GM12864 (cell line): ENCODE measurements around the gene COL25A1.
"Not testable (repeated sequence)": the region's sequence is repeated elsewhere in the genome, so short reads cannot be mapped to it uniquely, and the experiment has no call there.

Experiments
- DNase-seq: peaks from one replicate; pipeline ENCODE4 v3.0.0-alpha.2; 2011; ENCODE audit warnings: low read depth
- H3K4me3 ChIP-seq: 2 replicates; pipeline ENCODE4 v1.5.1; 2011; ENCODE audit warnings: mild to moderate bottlenecking, low read depth, low read length, control low read depth
- TF ChIP-seq, protein P1 (sequence below): IDR thresholded peaks from 2 replicates; pipeline ENCODE4 v1.5.1; 2011; ENCODE audit warnings: low read depth, mild to moderate bottlenecking, moderate library complexity, low read length, control low read depth, inconsistent platforms; ENCODE audit errors: missing control alignments

COL25A1 gene

GRCh38 chr4:109113521-109113920 is 188.9 kb downstream of the COL25A1 start:
- no peak overlapping the region for H3K4me3 ChIP-seq
- DNase-seq, result no peak
- TF ChIP-seq, protein P1, sequence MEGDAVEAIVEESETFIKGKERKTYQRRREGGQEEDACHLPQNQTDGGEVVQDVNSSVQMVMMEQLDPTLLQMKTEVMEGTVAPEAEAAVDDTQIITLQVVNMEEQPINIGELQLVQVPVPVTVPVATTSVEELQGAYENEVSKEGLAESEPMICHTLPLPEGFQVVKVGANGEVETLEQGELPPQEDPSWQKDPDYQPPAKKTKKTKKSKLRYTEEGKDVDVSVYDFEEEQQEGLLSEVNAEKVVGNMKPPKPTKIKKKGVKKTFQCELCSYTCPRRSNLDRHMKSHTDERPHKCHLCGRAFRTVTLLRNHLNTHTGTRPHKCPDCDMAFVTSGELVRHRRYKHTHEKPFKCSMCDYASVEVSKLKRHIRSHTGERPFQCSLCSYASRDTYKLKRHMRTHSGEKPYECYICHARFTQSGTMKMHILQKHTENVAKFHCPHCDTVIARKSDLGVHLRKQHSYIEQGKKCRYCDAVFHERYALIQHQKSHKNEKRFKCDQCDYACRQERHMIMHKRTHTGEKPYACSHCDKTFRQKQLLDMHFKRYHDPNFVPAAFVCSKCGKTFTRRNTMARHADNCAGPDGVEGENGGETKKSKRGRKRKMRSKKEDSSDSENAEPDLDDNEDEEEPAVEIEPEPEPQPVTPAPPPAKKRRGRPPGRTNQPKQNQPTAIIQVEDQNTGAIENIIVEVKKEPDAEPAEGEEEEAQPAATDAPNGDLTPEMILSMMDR, result no peak

DNA sequence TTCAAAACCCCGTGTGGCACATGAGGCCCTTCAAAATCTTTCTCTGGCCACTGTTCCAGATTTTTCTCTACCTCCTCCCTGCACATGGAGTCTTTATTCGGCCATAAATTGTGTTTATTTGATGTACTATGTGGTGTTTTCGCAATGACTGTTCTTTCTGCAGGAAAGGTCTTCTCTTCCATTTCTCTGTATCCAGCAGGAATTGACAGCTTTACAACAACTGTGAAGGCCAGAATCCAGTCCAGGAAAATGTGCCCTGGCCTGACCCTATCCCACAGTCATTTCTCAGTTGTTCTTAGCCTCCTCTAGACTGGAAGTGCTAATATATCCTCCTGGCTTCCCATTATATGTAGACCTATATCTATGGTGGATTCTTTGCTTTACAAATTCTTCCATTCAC is 191.4 kb downstream of the COL25A1 start:
- TF ChIP-seq, protein P1, result no peak
- no peak for DNase-seq
- no peak overlapping the region for H3K4me3 ChIP-seq

DNA sequence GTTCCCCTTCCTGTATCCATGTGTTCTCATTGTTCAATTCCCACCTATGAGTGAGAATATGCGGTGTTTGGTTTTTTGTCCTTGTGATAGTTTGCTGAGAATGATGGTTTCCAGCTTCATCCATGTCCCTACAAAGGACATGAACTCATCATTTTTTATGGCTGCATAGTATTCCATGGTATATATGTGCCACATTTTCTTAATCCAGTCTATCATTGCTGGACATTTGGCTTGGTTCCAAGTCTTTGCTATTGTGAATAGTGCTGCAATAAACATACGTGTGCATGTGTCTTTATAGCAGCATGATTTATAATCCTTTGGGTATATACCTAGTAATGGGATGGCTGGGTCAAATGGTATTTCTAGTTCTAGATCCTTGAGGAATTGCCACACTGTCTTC is 194.2 kb downstream of the COL25A1 start:
- not testable (repeated sequence) for DNase-seq, H3K4me3 ChIP-seq

DNA sequence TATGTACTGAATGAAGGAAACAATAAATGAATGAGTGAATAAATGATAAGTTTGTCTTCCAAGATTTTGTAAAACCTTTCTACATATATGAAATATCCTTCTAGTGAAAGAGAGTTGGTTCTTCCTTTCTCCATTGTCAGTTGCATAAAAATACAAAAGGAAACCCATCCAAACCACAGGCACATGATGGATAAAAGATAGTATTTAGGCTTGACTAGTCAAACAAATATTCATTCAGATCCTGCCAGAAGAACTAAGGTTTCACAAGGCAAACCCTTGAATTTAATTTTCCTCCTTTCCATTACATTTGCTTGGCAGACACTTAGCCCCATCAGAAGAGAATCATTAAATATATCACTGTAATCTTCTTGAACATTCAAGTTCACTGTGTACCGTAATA is 208.4 kb downstream of the COL25A1 start:
- DNase-seq, result no peak
- TF ChIP-seq, protein P1, result no peak
- no peak overlapping the region for H3K4me3 ChIP-seq

GRCh38 chr4:109091727-109092409 is 210.6 kb downstream of the COL25A1 start:
- TF ChIP-seq, protein P1, result no peak
- H3K4me3 ChIP-seq, result no peak overlapping the region
- DNase-seq, result no peak

- H3K4me3 ChIP-seq, result no peak overlapping the region
- no peak for DNase-seq
- TF ChIP-seq, protein P1, result no peak
Measured at GRCh38 chr4:109083911-109084310, 218.5 kb downstream of the COL25A1 start.

GRCh38 chr4:109079731-109080130 is 222.7 kb downstream of the COL25A1 start:
- H3K4me3 ChIP-seq, result no peak overlapping the region
- TF ChIP-seq, protein P1, result no peak
- DNase-seq, result no peak

GRCh38 chr4:109079201-109079600 is 223.3 kb downstream of the COL25A1 start:
- no peak overlapping the region for H3K4me3 ChIP-seq
- TF ChIP-seq, protein P1, result no peak
- no peak for DNase-seq
